ENCODE measurements around the gene SNAI3.

Gene SNAI3

DNA sequence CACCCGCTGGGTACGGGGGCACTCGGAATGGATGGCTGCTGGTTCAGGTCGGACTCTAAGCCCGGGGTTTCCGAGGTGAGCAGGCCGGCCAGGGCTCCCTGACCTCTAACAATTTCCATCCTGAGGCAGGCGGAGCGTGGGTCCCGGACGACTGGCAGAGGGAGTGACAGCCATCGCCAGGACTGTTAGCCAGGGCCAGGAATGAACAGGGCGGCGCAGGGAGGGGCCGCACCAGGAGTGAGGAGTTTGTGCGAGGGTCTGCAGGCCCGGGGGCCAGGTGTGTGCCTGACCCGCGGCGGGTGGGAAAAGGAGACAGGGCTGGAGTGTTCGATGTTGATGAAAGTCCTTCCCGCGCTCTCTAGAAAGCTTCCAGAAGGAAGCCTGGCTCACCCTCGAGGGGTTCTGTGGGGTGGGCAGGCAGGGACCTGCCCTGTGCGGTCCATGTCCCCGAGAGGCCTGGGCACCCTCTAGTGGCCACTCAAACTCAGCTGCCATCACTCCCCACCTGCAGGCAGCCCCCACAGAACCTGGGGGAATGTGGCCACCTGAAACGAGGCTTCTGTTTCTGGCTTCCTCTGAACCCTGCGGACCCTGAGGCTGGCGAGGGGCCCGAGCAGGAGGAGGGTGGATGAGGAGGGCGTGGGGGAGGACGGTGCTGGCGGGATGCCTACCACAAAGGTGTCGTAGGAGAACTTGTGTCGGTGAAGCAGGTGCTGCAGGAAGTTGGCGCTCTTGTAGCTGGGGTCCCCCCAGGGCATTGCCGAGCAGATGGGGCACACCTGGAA is 11.7 kb upstream of the SNAI3 start:
- no peak overlapping the region for H3K4me3 ChIP-seq (ENCODE audit: low read depth, low read length)
- TF ChIP-seq, protein P1, sequence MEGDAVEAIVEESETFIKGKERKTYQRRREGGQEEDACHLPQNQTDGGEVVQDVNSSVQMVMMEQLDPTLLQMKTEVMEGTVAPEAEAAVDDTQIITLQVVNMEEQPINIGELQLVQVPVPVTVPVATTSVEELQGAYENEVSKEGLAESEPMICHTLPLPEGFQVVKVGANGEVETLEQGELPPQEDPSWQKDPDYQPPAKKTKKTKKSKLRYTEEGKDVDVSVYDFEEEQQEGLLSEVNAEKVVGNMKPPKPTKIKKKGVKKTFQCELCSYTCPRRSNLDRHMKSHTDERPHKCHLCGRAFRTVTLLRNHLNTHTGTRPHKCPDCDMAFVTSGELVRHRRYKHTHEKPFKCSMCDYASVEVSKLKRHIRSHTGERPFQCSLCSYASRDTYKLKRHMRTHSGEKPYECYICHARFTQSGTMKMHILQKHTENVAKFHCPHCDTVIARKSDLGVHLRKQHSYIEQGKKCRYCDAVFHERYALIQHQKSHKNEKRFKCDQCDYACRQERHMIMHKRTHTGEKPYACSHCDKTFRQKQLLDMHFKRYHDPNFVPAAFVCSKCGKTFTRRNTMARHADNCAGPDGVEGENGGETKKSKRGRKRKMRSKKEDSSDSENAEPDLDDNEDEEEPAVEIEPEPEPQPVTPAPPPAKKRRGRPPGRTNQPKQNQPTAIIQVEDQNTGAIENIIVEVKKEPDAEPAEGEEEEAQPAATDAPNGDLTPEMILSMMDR (IDR thresholded peaks at IDR 0.05; ENCODE audit: borderline replicate concordance, insufficient read depth, low read depth, low read length): peak; percentile 40

GRCh38 chr16:88697116-88697830 is 11.0 kb upstream of the SNAI3 start:
- TF ChIP-seq, protein P1 (IDR thresholded peaks at IDR 0.05; ENCODE audit: borderline replicate concordance, insufficient read depth, low read depth, low read length): no peak
- H3K4me3 ChIP-seq (ENCODE audit: low read depth, low read length): no peak overlapping the region

DNA sequence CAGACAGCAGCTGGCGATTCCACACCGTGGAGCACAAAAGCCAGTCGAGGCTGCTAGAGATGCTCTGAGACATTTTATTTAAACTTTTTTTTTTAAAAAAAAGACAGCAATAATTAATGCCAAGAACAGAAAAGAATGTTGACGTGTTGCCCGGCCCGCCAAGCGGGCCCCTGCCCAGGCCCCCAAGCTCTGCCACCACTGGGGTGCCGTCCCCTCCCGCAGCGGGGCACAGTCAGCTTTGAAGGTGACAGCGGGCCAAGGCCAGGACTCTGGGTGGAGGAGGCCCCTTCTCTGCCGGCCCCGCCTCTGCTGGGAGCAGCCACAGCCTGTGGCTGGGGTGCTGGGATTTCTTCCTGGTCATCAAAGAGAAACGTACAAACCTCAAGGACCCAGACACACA is 10.1 kb upstream of the SNAI3 start:
- TF ChIP-seq, protein P1 (IDR thresholded peaks at IDR 0.05; ENCODE audit: borderline replicate concordance, insufficient read depth, low read depth, low read length): no peak
- no peak overlapping the region for H3K4me3 ChIP-seq (ENCODE audit: low read depth, low read length)

- TF ChIP-seq, protein P1 (IDR thresholded peaks at IDR 0.05; ENCODE audit: borderline replicate concordance, insufficient read depth, low read depth, low read length): no peak
Observed at GRCh38 chr16:88695753-88696152, 9.4 kb upstream of the SNAI3 start.

DNA sequence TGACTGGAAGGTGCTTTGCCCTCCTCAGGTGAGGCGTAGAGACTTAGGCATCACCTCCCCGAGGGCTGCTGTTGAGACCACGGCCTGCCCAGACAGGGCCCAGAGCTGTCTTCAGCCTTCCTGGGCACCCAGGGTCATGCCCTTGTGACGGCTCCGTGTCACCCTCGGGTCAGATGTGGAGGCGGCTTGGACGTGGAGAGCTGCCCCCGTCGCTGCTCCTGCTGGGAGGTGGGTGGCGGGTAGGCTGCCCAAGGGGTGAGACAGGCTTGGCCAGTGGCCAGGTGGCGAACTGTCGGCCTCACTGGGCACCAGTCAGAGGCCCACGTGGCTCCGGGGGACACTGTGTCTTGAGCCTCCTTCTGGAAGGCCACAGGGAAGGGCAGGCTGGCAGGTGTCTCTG is 8.9 kb upstream of the SNAI3 start:
- TF ChIP-seq, protein P1 (IDR thresholded peaks at IDR 0.05; ENCODE audit: borderline replicate concordance, insufficient read depth, low read depth, low read length): no peak
- H3K4me3 ChIP-seq (ENCODE audit: low read depth, low read length): no peak overlapping the region

More at GRCh38 chr16:88695753-88696152, 9.4 kb upstream of the SNAI3 start:
- no peak overlapping the region for H3K4me3 ChIP-seq (ENCODE audit: low read depth, low read length)

- H3K4me3 ChIP-seq (ENCODE audit: low read depth, low read length): no peak overlapping the region
- TF ChIP-seq, protein P1 (IDR thresholded peaks at IDR 0.05; ENCODE audit: borderline replicate concordance, insufficient read depth, low read depth, low read length): no peak
Observed at GRCh38 chr16:88694221-88695087, 8.1 kb upstream of the SNAI3 start.
